Measurements from ENCODE around the gene PKNOX2.

Gene PKNOX2

DNA sequence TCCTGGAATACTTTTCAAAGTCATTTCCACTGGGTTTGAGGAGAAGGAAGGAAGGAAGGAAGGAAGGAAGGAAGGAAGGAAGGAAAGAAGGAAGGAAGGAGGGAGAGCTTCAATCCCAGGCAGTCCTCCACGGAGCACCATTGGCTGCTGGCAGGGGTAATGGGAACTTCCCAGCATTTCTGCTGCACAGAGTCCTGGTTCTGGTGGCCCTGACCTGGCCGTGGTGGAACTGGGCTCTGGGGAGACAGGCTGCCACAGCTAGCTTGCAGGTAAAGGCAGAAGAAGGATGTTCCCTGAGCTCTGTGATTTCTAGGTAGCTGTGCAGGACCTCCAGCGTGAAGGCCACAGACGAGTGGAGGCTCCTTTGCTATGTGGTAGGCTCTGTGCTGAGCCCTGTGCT, 10.6 kb downstream of the PKNOX2 start:
- no peaks in the 10 kb centered on the region for H3K9me3 Mint-ChIP-seq
- no peaks in the 10 kb centered on the region for H3K36me3 Mint-ChIP-seq (ENCODE audit: low read depth)
- no peak overlapping the region for H3K4me3 Mint-ChIP-seq
- no peaks in the 10 kb centered on the region for H3K4me1 Mint-ChIP-seq (ENCODE audit: low read depth)
- H3K27ac Mint-ChIP-seq, result no peak overlapping the region
- H3K27me3 Mint-ChIP-seq, result peaks cover 58% of the 10 kb centered on the region

GRCh38 chr11:125175896-125176575, 11.5 kb downstream of the PKNOX2 start:
- H3K4me1 Mint-ChIP-seq (ENCODE audit: low read depth), result no peaks in the 10 kb centered on the region
- H3K27ac Mint-ChIP-seq, result no peak overlapping the region
- H3K36me3 Mint-ChIP-seq (ENCODE audit: low read depth), result no peaks in the 10 kb centered on the region
- no peaks in the 10 kb centered on the region for H3K9me3 Mint-ChIP-seq
- peaks cover 60% of the 10 kb centered on the region for H3K27me3 Mint-ChIP-seq
- no peak overlapping the region for H3K4me3 Mint-ChIP-seq

GRCh38 chr11:125176866-125177265, 12.3 kb downstream of the PKNOX2 start:
- Mint-ChIP-seq H3K4me1 (ENCODE audit: low read depth) (no peaks in the 10 kb centered on the region), H3K27me3 (peaks cover 57% of the 10 kb centered on the region), H3K4me3 (no peak overlapping the region), H3K36me3 (ENCODE audit: low read depth) (no peaks in the 10 kb centered on the region), H3K27ac (no peak overlapping the region), H3K9me3 (no peaks in the 10 kb centered on the region)

DNA sequence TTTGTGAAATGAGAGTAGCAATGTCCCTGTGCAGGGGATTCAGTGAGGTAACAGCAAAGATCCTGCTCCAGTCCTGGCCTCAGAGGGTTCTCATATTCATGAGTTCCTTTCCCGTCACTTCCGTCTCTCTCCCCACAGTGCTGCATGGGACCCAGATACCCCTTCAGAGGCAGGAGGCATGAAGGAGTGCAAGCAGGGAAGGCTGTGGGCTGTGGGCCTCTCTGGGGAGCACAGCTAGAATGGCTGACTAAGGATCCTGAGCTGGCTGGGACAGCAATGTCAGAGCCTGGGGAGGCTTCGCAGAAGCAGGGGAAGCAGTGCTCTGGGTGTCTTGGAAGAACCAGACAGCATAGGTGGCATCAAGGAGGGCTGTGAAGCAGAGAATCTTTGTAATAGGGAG, 13.0 kb downstream of the PKNOX2 start:
- H3K9me3 Mint-ChIP-seq, result no peaks in the 10 kb centered on the region
- H3K27me3 Mint-ChIP-seq, result peaks cover 53% of the 10 kb centered on the region
- H3K4me3 Mint-ChIP-seq, result no peak overlapping the region
- no peaks in the 10 kb centered on the region for H3K36me3 Mint-ChIP-seq (ENCODE audit: low read depth)
- no peak overlapping the region for H3K27ac Mint-ChIP-seq
- H3K4me1 Mint-ChIP-seq (ENCODE audit: low read depth), result no peaks in the 10 kb centered on the region

DNA sequence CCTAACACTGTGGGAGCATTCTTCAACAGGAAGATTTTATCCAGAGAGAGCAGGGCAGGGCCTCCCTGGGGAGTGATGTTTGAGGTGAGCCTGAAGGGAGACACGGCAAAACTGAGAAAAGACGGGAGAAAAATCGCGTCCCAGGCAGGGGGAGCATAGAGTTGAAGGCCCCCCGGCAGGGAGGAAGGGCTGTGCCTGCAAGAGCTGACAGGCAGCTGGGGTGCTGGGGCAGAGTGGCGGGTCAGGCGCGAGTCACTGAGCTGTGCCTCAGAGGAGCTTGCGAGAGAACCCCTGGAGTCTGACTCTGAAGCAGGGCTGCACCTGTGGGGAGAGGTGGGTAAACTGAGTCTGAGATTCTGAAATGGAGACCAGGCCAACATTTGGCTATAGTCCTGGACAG, 14.8 kb downstream of the PKNOX2 start:
- no peaks in the 10 kb centered on the region for H3K9me3 Mint-ChIP-seq
- peaks cover 55% of the 10 kb centered on the region for H3K27me3 Mint-ChIP-seq
- no peaks in the 10 kb centered on the region for H3K4me1 Mint-ChIP-seq (ENCODE audit: low read depth)
- H3K27ac Mint-ChIP-seq, result no peak overlapping the region
- H3K4me3 Mint-ChIP-seq, result no peak overlapping the region
- H3K36me3 Mint-ChIP-seq (ENCODE audit: low read depth), result no peaks in the 10 kb centered on the region

DNA sequence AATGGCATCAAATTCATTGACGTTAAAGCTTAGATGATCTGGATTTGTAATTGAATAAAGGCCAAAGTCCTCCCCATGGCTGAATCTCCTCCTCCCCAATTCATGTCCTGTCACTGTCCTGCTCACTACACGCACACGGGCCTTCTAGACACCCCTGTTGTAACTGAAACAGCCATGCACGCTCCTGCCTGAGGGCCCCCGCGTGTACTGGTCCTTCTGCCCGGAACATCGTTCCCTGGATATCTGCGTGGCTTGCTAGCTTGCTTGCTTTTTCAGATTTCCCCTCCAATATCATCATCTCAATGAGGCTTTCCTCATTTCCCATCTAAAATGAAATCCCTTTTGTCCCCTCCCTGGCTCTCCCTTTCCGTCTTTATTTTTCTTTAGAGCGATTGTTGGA, 15.3 kb downstream of the PKNOX2 start:
- H3K36me3 Mint-ChIP-seq (ENCODE audit: low read depth), result no peaks in the 10 kb centered on the region
- no peaks in the 10 kb centered on the region for H3K9me3 Mint-ChIP-seq
- no peaks in the 10 kb centered on the region for H3K4me1 Mint-ChIP-seq (ENCODE audit: low read depth)
- H3K27ac Mint-ChIP-seq, result no peak overlapping the region
- peaks cover 54% of the 10 kb centered on the region for H3K27me3 Mint-ChIP-seq
- H3K4me3 Mint-ChIP-seq, result no peak overlapping the region

DNA sequence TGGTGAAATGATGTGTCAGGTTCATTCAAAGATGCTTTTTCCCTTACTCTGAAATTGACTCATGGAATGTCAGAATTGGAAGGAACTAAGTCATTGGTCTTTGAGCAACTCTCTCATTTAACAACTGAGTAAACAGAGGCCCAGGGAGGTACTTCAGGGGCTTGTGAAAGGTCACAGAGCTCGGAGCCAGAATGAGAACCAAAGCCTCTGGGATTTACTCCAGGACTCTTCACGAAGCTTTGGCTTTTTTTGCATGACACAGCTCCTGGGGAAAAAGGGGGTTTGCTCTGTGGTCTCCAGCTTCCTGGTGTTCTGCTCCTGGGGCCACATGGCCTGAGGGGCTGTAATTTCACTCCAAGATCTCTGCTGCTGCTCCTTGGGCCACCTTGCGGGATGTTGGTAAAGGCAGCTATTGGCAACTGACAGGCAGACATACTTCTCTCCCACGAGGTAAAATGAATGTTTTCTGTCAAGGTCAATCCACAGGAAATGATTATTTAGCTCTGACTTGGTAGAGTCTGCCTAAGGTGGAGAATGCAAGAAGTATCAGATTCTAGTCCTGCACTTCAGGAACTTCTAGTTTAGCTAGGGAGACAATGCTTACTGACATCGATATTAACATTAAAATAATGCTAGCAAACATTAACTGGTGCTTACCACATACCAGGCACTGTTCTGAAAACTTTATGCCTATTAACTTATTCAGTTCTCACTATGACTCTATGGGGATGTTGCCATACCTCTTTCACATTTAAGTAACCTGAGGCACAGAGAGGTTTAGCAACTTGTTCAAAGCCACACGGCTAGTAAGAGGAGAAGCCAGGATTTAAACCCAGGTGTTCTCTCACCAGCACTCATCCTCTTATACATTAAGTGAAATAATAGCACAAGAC, 16.1 kb downstream of the PKNOX2 start:
- Mint-ChIP-seq H3K4me3 (no peak overlapping the region), H3K36me3 (ENCODE audit: low read depth) (no peaks in the 10 kb centered on the region), H3K27me3 (peaks cover 53% of the 10 kb centered on the region), H3K9me3 (no peaks in the 10 kb centered on the region), H3K27ac (no peak overlapping the region), H3K4me1 (ENCODE audit: low read depth) (no peaks in the 10 kb centered on the region)

GRCh38 chr11:125182573-125182972, 18.0 kb downstream of the PKNOX2 start:
- Mint-ChIP-seq H3K27me3 (peaks cover 50% of the 10 kb centered on the region), H3K9me3 (no peaks in the 10 kb centered on the region), H3K4me1 (ENCODE audit: low read depth) (no peaks in the 10 kb centered on the region), H3K27ac (no peak overlapping the region), H3K36me3 (ENCODE audit: low read depth) (no peaks in the 10 kb centered on the region), H3K4me3 (no peak overlapping the region)

- no peak overlapping the region for H3K27ac Mint-ChIP-seq
- H3K36me3 Mint-ChIP-seq (ENCODE audit: low read depth), result no peaks in the 10 kb centered on the region
- H3K4me3 Mint-ChIP-seq, result no peak overlapping the region
- no peaks in the 10 kb centered on the region for H3K4me1 Mint-ChIP-seq (ENCODE audit: low read depth)
- H3K27me3 Mint-ChIP-seq, result peaks cover 52% of the 10 kb centered on the region
- no peaks in the 10 kb centered on the region for H3K9me3 Mint-ChIP-seq
Measured at GRCh38 chr11:125183641-125184040, 19.1 kb downstream of the PKNOX2 start.

DNA sequence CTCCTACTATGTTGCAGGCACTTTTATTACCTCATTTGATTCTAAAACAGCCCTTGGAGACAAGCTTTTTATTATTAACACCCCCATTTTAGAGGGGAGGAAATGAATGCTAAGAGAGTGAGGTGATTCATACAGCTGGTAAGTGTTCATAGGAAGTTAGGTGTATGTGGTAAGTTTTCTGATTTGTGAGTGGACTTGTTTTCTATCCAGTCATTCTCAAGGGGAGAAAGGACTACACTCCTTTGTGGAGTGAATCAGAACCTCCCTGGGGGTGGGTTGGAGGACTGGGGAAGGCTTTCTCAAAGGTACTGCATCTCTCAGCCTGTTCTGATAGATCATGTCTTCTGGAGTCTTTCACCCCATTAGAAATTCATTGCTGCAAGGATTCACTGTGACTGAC, 23.5 kb downstream of the PKNOX2 start:
- H3K27me3 Mint-ChIP-seq, result peaks cover 57% of the 10 kb centered on the region
- no peaks in the 10 kb centered on the region for H3K36me3 Mint-ChIP-seq (ENCODE audit: low read depth)
- no peaks in the 10 kb centered on the region for H3K4me1 Mint-ChIP-seq (ENCODE audit: low read depth)
- H3K4me3 Mint-ChIP-seq, result no peak overlapping the region
- H3K9me3 Mint-ChIP-seq, result no peaks in the 10 kb centered on the region
- H3K27ac Mint-ChIP-seq, result no peak overlapping the region

- no peaks in the 10 kb centered on the region for H3K36me3 Mint-ChIP-seq (ENCODE audit: low read depth)
- H3K4me3 Mint-ChIP-seq, result no peak overlapping the region
- no peak overlapping the region for H3K27ac Mint-ChIP-seq
- H3K9me3 Mint-ChIP-seq, result no peaks in the 10 kb centered on the region
- H3K27me3 Mint-ChIP-seq, result peaks cover 51% of the 10 kb centered on the region
- no peaks in the 10 kb centered on the region for H3K4me1 Mint-ChIP-seq (ENCODE audit: low read depth)
Measured at GRCh38 chr11:125190566-125190965, 26.0 kb downstream of the PKNOX2 start.

GRCh38 chr11:125192183-125192582, 27.6 kb downstream of the PKNOX2 start:
- Mint-ChIP-seq H3K9me3 (no peaks in the 10 kb centered on the region), H3K27me3 (peaks cover 40% of the 10 kb centered on the region), H3K27ac (no peak overlapping the region), H3K36me3 (ENCODE audit: low read depth) (no peaks in the 10 kb centered on the region), H3K4me1 (ENCODE audit: low read depth) (no peaks in the 10 kb centered on the region), H3K4me3 (no peak overlapping the region)

DNA sequence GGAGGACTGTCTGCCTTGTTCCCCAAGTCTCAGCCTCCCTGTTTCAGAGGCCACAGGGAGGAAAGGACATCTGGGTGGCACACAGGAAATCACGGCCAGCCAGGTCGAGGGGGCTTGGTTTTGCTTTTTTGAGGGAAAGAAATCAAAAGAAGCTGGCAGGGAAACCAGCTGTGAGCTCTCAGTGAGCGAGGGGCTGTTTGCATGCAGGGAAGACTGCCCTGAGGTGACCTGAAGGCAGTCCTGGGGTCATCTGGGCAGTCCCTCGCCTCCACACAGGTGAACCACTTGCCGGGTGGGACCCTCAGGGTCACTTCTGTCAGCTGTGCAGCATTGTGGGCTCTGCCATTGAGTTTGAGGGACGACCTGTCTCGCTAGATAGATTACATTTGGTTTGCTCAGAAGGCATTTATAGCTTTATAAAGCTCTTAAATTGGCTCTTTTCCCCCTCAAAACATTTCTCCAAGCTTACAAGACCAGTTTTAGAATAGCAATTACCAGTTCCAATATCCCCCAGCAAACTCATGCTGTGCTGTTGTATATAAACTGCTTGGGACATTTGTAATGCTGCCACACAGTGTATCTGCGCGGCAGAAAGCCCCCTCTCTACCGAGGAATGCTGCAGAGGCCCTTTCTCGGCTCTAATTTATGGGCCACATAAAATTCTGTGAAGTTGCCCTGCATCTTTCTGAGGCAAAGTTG, 28.3 kb downstream of the PKNOX2 start:
- Mint-ChIP-seq H3K27ac (no peak overlapping the region), H3K4me1 (ENCODE audit: low read depth) (no peaks in the 10 kb centered on the region), H3K36me3 (ENCODE audit: low read depth) (no peaks in the 10 kb centered on the region), H3K9me3 (no peaks in the 10 kb centered on the region), H3K27me3 (peaks cover 37% of the 10 kb centered on the region), H3K4me3 (no peak overlapping the region)

- H3K36me3 Mint-ChIP-seq (ENCODE audit: low read depth), result no peaks in the 10 kb centered on the region
- H3K4me1 Mint-ChIP-seq (ENCODE audit: low read depth), result no peaks in the 10 kb centered on the region
- H3K27me3 Mint-ChIP-seq, result peaks cover 42% of the 10 kb centered on the region
- no peak overlapping the region for H3K4me3 Mint-ChIP-seq
- no peaks in the 10 kb centered on the region for H3K9me3 Mint-ChIP-seq
- H3K27ac Mint-ChIP-seq, result no peak overlapping the region
Measured at GRCh38 chr11:125193416-125193726, 28.8 kb downstream of the PKNOX2 start.

- Mint-ChIP-seq H3K4me3 (no peak overlapping the region), H3K27ac (no peak overlapping the region), H3K9me3 (no peaks in the 10 kb centered on the region), H3K27me3 (peaks cover 45% of the 10 kb centered on the region), H3K4me1 (ENCODE audit: low read depth) (no peaks in the 10 kb centered on the region), H3K36me3 (ENCODE audit: low read depth) (no peaks in the 10 kb centered on the region)
Measured at GRCh38 chr11:125193841-125194240, 29.3 kb downstream of the PKNOX2 start.
